DOHH2 (cell line): ENCODE measurements around the gene TANGO2.

Source experiments
- H3F3A ChIP-seq: fragments of 200-600 bp; sonication (generic), shearing (Covaris generic); 2 replicates; pipeline ENCODE4 v1.6.0; 2016; ENCODE audit warnings: antibody characterized with exemption, mild to moderate bottlenecking; ENCODE audit not compliant: control insufficient read depth, insufficient read depth
- H3K27ac ChIP-seq: fragments of 200-600 bp; sonication (generic); 2 replicates; pipeline ENCODE4 v1.5.1; 2014; ENCODE audit warnings: low read depth, mild to moderate bottlenecking, low read length, moderate library complexity
- H3K27me3 ChIP-seq: fragments of 200-600 bp; sonication (generic); 2 replicates; pipeline ENCODE4 v1.6.1; 2014; ENCODE audit warnings: mild to moderate bottlenecking, low read length, mixed read lengths; ENCODE audit not compliant: control insufficient read depth
- H3K36me3 ChIP-seq: fragments of 200-600 bp; sonication (generic); 2 replicates; pipeline ENCODE4 v1.6.1; 2014; ENCODE audit warnings: mild to moderate bottlenecking, low read length, moderate library complexity, mixed read lengths; ENCODE audit not compliant: control insufficient read depth
- H3K4me1 ChIP-seq: fragments of 200-600 bp; sonication (generic); 2 replicates; pipeline ENCODE4 v1.6.1; 2014; ENCODE audit warnings: mild to moderate bottlenecking, low read length, mixed read lengths; ENCODE audit not compliant: control insufficient read depth
- H3K4me2 ChIP-seq: fragments of 200-600 bp; sonication (generic); 2 replicates; pipeline ENCODE4 v1.6.0; 2014; ENCODE audit warnings: mild to moderate bottlenecking, low read length, moderate library complexity
- H3K4me3 ChIP-seq: fragments of 200-600 bp; sonication (generic); 2 replicates; pipeline ENCODE4 v1.5.1; 2014; ENCODE audit warnings: mild to moderate bottlenecking, low read length, mixed read lengths
- H3K79me2 ChIP-seq: fragments of 200-600 bp; sonication (generic); 2 replicates; pipeline ENCODE4 v1.6.1; 2014; ENCODE audit warnings: mild to moderate bottlenecking, low read length, mixed read lengths; ENCODE audit not compliant: control insufficient read depth
- H3K9me2 ChIP-seq: fragments of 200-600 bp; sonication (generic); replicated peaks from 2 replicates; pipeline ENCODE4 v1.6.1; 2014; ENCODE audit warnings: mild to moderate bottlenecking, low read length, mixed read lengths; ENCODE audit not compliant: control insufficient read depth
- H3K9me3 ChIP-seq: fragments of 200-600 bp; sonication (generic); 2 replicates; pipeline ENCODE4 v1.6.1; 2014; ENCODE audit warnings: antibody characterized with exemption, low read length, mixed read lengths; ENCODE audit not compliant: control insufficient read depth, insufficient read depth
- H4K20me1 ChIP-seq: fragments of 200-600 bp; sonication (generic); 2 replicates; pipeline ENCODE4 v1.6.0; 2014; ENCODE audit warnings: low read depth, mild to moderate bottlenecking, antibody characterized with exemption, low read length, moderate library complexity; ENCODE audit not compliant: control insufficient read depth, insufficient read depth
- CTCF ChIP-seq: fragments of 200-600 bp; sonication (generic); IDR thresholded peaks from one replicate; pipeline ENCODE4 v1.5.1; 2014; ENCODE audit warnings: antibody characterized with exemption, mild to moderate bottlenecking, low read depth, low read length; ENCODE audit not compliant: poor library complexity, severe bottlenecking
- EZH2phosphoT487 ChIP-seq: fragments of 200-600 bp; sonication (generic); IDR thresholded peaks from 2 replicates; pipeline ENCODE4 v1.6.1; 2017; ENCODE audit warnings: borderline replicate concordance, mild to moderate bottlenecking, antibody characterized with exemption, low read length, moderate library complexity, mixed read lengths

The TANGO2 gene

GRCh38 chr22:20114506-20115475, 93.9 kb downstream of the TANGO2 start:
- H3K27ac ChIP-seq, result no peak overlapping the region
- no peaks in the 10 kb centered on the region for H3K27me3 ChIP-seq
- peak overlapping the region; percentile 85; the same call in 1 of the 2 replicates for H3K4me2 ChIP-seq
- TF ChIP-seq CTCF (no peak), EZH2phosphoT487 (no peak)
- no peaks in the 10 kb centered on the region for H3K9me2 ChIP-seq
- H3K79me2 ChIP-seq, result peaks cover 56% of the 10 kb centered on the region
- H3K4me1 ChIP-seq, result peaks cover 29% of the 10 kb centered on the region
- H3K36me3 ChIP-seq, result peaks cover 89% of the 10 kb centered on the region
- H3F3A ChIP-seq, result peaks cover 12% of the 10 kb centered on the region
- no peaks in the 10 kb centered on the region for H3K9me3 ChIP-seq
- peaks cover 2% of the 10 kb centered on the region for H4K20me1 ChIP-seq
- H3K4me3 ChIP-seq, result peak overlapping the region; percentile 99; the same call in 1 of the 2 replicates

- Histone ChIP-seq H3K79me2 (peaks cover 66% of the 10 kb centered on the region), H3K4me1 (peaks cover 36% of the 10 kb centered on the region), H3K9me2 (no peaks in the 10 kb centered on the region), H3K4me3 (peak within 1 kb of the TSS; percentile 99), H3F3A (peaks cover 3% of the 10 kb centered on the region), H3K27me3 (no peaks in the 10 kb centered on the region), H4K20me1 (peaks cover 12% of the 10 kb centered on the region), H3K4me2 (peak within 1 kb of the TSS; percentile 85), H3K36me3 (peaks cover 89% of the 10 kb centered on the region), H3K9me3 (no peaks in the 10 kb centered on the region), H3K27ac (peak within 1 kb of the TSS; percentile 50)
- TF ChIP-seq EZH2phosphoT487 (no peak), CTCF (no peak)
Measured at GRCh38 chr22:20115691-20116375, 94.9 kb downstream of the TANGO2 start, which contains the start of gene RANBP1. Gene RANBP1, plus strand, starts transcription at chr22:20116104. Its CDS starts 81 bp downstream, at chr22:20116185.

- H3K4me1 ChIP-seq, result peaks cover 36% of the 10 kb centered on the region
- H3K27ac ChIP-seq, result peak overlapping the region; percentile 50
- TF ChIP-seq EZH2phosphoT487, result no peak
- TF ChIP-seq CTCF, result no peak
- H3K9me2 ChIP-seq, result no peaks in the 10 kb centered on the region
- H3K27me3 ChIP-seq, result no peaks in the 10 kb centered on the region
- peak overlapping the region; percentile 85 for H3K4me2 ChIP-seq
- peaks cover 13% of the 10 kb centered on the region for H4K20me1 ChIP-seq
- no peaks in the 10 kb centered on the region for H3F3A ChIP-seq
- H3K36me3 ChIP-seq, result peaks cover 92% of the 10 kb centered on the region
- peaks cover 72% of the 10 kb centered on the region for H3K79me2 ChIP-seq
- H3K4me3 ChIP-seq, result peak overlapping the region; percentile 99
- H3K9me3 ChIP-seq, result no peaks in the 10 kb centered on the region
Measured at GRCh38 chr22:20116376-20116950, 95.6 kb downstream of the TANGO2 start.
